Testis (tissue), 2 donors: ENCODE results near the gene NME7.

Source experiments
- CTCF ChIP-seq, 3 experiments: fragments of 450-650 bp in 2 of 3; fragments of 200-600 bp in 1 of 3; sonication (generic) in 1 of 3; IDR thresholded peaks; one replicate each; pipeline ENCODE4 v1.5.1; 2016 to 2019; ENCODE audit warnings: antibody characterized with exemption in 3 of 3, mild to moderate bottlenecking in 2 of 3, moderate library complexity in 1 of 3
- POLR2A ChIP-seq: fragments of 450-650 bp; IDR thresholded peaks from one replicate; pipeline ENCODE4 v1.6.1; 2017; ENCODE audit warnings: antibody characterized with exemption, mild to moderate bottlenecking, moderate library complexity

- TF ChIP-seq CTCF (IDR thresholded peaks at IDR 0.05) (no peak), POLR2A (no peak)
Measured at GRCh38 chr1:169371404-169371803, 3.8 kb upstream of the NME7 start.
